Gastroesophageal sphincter (tissue), 4 donors: ENCODE measurements around the gene NARF. TPM values are rescaled to one million over a fixed set of nuclear protein-coding genes. Genes with fewer than 3 reads are reported as not detected.

ENCODE experiments used
- ATAC-seq: fragments of 150-250 bp; one replicate; pipeline ENCODE4 v1.9.1; 2016; ENCODE audit warnings: mild to moderate bottlenecking, moderate library complexity
- H3K27ac ChIP-seq, 4 donors: fragments of 200-600 bp; sonication (generic) in 3 of 4; 1 replicate in 3 of 4; 2 replicates in 1 of 4; pipeline ENCODE4 v1.5.1; 2016 to 2019
- H3K27me3 ChIP-seq: fragments of 200-600 bp; sonication (generic); one replicate; pipeline ENCODE4 v1.5.1; 2019
- H3K36me3 ChIP-seq, 2 donors: fragments of 200-600 bp; sonication (generic); one replicate each; pipeline ENCODE4 v1.5.1; 2019; ENCODE audit warnings: control low read depth in 1 of 2
- H3K4me1 ChIP-seq, 3 donors: fragments of 200-600 bp; sonication (generic); 1 replicate in 2 of 3; 2 replicates in 1 of 3; pipeline ENCODE4 v1.5.1; 2016 to 2019; ENCODE audit warnings: control low read depth in 2 of 3
- H3K4me3 ChIP-seq, 2 donors: fragments of 200-600 bp; sonication (generic); one replicate each; pipeline ENCODE4 v1.5.1; 2019; ENCODE audit warnings: mild to moderate bottlenecking in 1 of 2, moderate library complexity in 1 of 2
- H3K9me3 ChIP-seq, 3 donors: fragments of 200-600 bp; sonication (generic); one replicate each; pipeline ENCODE4 v1.5.1; 2017 to 2019; ENCODE audit warnings: control low read depth in 2 of 3
- CTCF ChIP-seq, 4 experiments: fragments of 200-600 bp in 2 of 4; fragments of 450-650 bp in 2 of 4; sonication (generic) in 1 of 4; IDR thresholded peaks; one replicate each; pipeline ENCODE4 v1.5.1; 2017 to 2019; ENCODE audit warnings: antibody characterized with exemption in 4 of 4, mild to moderate bottlenecking in 2 of 4, moderate library complexity in 2 of 4
- EP300 ChIP-seq: sonication (generic); formaldehyde crosslinking; IDR thresholded peaks from one replicate; pipeline ENCODE4 v1.6.1; 2017; ENCODE audit warnings: antibody characterized with exemption, mild to moderate bottlenecking
- POLR2A ChIP-seq, 2 donors: fragments of 450-650 bp; IDR thresholded peaks; one replicate each; pipeline ENCODE4 v1.6.1; 2017; ENCODE audit warnings: antibody characterized with exemption in 2 of 2, mild to moderate bottlenecking in 2 of 2, moderate library complexity in 1 of 2
- POLR2AphosphoS5 ChIP-seq: sonication (generic); formaldehyde crosslinking; IDR thresholded peaks from one replicate; pipeline ENCODE4 v1.6.1; 2017; ENCODE audit warnings: antibody characterized with exemption
- WGBS, 2 donors: methylation state at CpG; one replicate each; pipeline ENCODE4 v1.1.5; 2018; ENCODE audit warnings: low coverage in 1 of 2; 5-methylcytosine and 5-hydroxymethylcytosine counted together
- total RNA-seq, 4 donors: library from RNA; depleted of rRNA; stranded (reverse); fragments of >200 nt; gene quantifications; one replicate each; pipeline ENCODE4 v1.1.0, GENCODE V29; 2016

NARF gene
- total RNA-seq, 4 donors from 2014 or later, result 30.4 to 78.1 (median 44.9) TPM

GRCh38 chr17:82445542-82445941 lies 13.0 kb upstream of the NARF start:
- H3K9me3 ChIP-seq, result no peaks in the 10 kb centered on the region
- H3K36me3 ChIP-seq, result peaks cover 0 to 45% of the 10 kb centered on the region in 2 donors
- no peak overlapping the region for H3K4me3 ChIP-seq
- peaks cover 0 to 56% (median 11%) of the 10 kb centered on the region in 3 donors for H3K4me1 ChIP-seq
- H3K27ac ChIP-seq, result peak overlapping the region in 2 of 4 donors; percentile 43 to 47
- 98% methylated on average over 8 of the region's 13 CpGs; no CpG with 5 or more reads in 1 of the 2 donors for WGBS, 2 donors
- no peak for ATAC-seq
- TF ChIP-seq CTCF (IDR thresholded peaks at IDR 0.05), result no peak
- no peaks in the 10 kb centered on the region for H3K27me3 ChIP-seq

GRCh38 chr17:82446124-82446523 lies 12.4 kb upstream of the NARF start:
- H3K4me1 ChIP-seq, result peaks cover 0 to 53% (median 11%) of the 10 kb centered on the region in 3 donors
- TF ChIP-seq EP300 (no peak), CTCF (IDR thresholded peaks at IDR 0.05) (no peak), POLR2AphosphoS5 (no peak), POLR2A (IDR thresholded peaks at IDR 0.05) (no peak)
- H3K4me3 ChIP-seq, result no peak overlapping the region
- H3K27me3 ChIP-seq, result no peaks in the 10 kb centered on the region
- no peaks in the 10 kb centered on the region for H3K9me3 ChIP-seq
- H3K36me3 ChIP-seq, result peaks cover 0 to 45% of the 10 kb centered on the region in 2 donors
- ATAC-seq, result no peak
- WGBS, 2 donors, result 80 to 90% methylated on average over 3 to 7 of the region's 15 CpGs
- peak overlapping the region in 1 of 4 donors; percentile 47 for H3K27ac ChIP-seq

GRCh38 chr17:82446649-82447048 lies 11.9 kb upstream of the NARF start:
- Histone ChIP-seq H3K27me3 (no peaks in the 10 kb centered on the region), H3K27ac (no peak overlapping the region), H3K4me1 (peaks cover 0 to 56% (median 16%) of the 10 kb centered on the region in 3 donors), H3K4me3 (no peak overlapping the region), H3K36me3 (peaks cover 0 to 41% of the 10 kb centered on the region in 2 donors), H3K9me3 (no peaks in the 10 kb centered on the region)
- ATAC-seq, result no peak
- no peak for TF ChIP-seq EP300
- 100% methylated on average over 1 of the region's 12 CpGs; no CpG with 5 or more reads in 1 of the 2 donors for WGBS, 2 donors

DNA sequence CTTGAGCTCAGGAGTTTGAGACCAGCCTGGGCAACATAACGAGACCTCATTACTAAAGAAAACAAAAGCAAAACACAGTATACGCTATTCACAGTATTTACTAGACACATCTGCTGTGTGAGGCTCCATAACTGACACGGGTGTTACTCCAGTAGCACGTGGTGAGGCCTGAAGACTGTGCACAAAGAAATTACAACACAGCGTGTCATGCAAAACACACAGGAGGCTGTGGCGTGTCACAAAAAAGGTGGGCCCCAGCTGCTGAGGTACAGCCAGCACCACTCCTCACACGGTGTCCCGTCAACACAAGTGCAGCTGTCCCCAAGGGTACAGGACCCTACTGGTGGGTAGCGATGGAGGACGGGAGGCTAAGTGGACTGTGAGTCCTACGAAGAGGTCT lies 10.7 kb upstream of the NARF start:
- Histone ChIP-seq H3K27me3 (no peaks in the 10 kb centered on the region), H3K4me1 (peaks cover 0 to 60% (median 19%) of the 10 kb centered on the region in 3 donors), H3K36me3 (peaks cover 0 to 29% of the 10 kb centered on the region in 2 donors), H3K9me3 (no peaks in the 10 kb centered on the region), H3K4me3 (no peak overlapping the region), H3K27ac (no peak overlapping the region)
- no peak for ATAC-seq
- WGBS, 2 donors, result 84 to 92% methylated on average over 5 to 7 of the region's 11 CpGs
- no peak for TF ChIP-seq CTCF (IDR thresholded peaks at IDR 0.05)
- no peak for TF ChIP-seq POLR2AphosphoS5
- TF ChIP-seq POLR2A (IDR thresholded peaks at IDR 0.05), result no peak
- no peak for TF ChIP-seq EP300

DNA sequence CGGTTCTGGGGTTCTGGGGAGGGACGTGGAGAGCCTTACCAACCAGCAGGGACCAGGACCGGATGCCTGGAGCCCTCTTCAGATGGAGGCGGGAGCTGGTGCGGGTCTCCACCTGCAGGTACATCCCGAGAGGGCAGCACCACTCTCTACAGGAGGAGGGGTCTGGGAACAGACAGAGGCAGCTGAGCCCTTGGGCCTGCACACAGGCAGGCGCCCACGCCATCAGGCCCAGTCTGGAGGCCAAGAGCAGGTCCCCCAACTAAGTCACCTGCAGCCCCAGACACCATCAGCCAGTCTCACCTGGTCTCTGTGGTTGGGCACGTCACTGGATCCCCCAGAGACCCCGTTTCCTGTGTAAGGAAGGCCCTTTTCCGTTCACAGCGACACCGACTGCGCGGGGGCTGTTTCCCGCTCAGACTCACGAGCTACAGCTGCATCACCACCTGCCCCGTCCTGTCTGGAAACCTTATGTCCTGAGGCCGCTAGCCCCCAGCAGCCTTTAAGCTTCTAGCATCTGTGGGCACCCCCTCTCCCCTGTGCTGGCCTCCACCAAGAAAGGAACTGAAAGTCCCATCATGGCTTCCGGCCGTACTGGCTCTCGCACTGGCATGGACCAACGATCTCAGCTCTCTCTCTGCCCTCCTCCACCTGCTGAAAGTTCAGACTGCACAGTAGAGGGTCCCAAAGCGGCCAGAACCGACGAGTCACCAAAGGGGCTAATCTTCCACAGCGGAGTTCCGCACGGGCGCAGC lies 9.2 kb upstream of the NARF start:
- no peak for TF ChIP-seq POLR2AphosphoS5
- TF ChIP-seq POLR2A (IDR thresholded peaks at IDR 0.05), result no peak
- TF ChIP-seq CTCF (IDR thresholded peaks at IDR 0.05), result no peak
- no peak for TF ChIP-seq EP300
- no peak for ATAC-seq
- no peaks in the 10 kb centered on the region for H3K27me3 ChIP-seq
- peak overlapping the region; percentile 88 to 97 for H3K4me3 ChIP-seq
- no peaks in the 10 kb centered on the region for H3K9me3 ChIP-seq
- peaks cover 0 to 15% of the 10 kb centered on the region in 2 donors for H3K36me3 ChIP-seq
- H3K27ac ChIP-seq, result peak overlapping the region in 3 of 4 donors; percentile 88 to 95 (median 91)
- 81 to 84% methylated on average over 5 to 7 of the region's 30 CpGs for WGBS, 2 donors
- peaks cover 0 to 60% (median 19%) of the 10 kb centered on the region in 3 donors for H3K4me1 ChIP-seq
